Activated CD8-positive, alpha-beta T cell treated with anti-CD3 and anti-CD28 coated beads, Interleukin-2, amount 10 ng/mL, durations not matched to agents 7 days and 5 days (primary cell): Measurements from ENCODE around the gene CPSF6. TPM values are rescaled to one million over a fixed set of nuclear protein-coding genes. Genes with fewer than 3 reads are reported as not detected.

Experiments
- ATAC-seq: fragments of 150-1000 bp; cut with Tn5 transposase; one replicate; pipeline ENCODE4 v1.10.0; 2021; ENCODE audit warnings: moderate library complexity
- CTCF ChIA-PET: fragments of 350-600 bp; sonication (Branson Sonifier 250); formaldehyde crosslinking; loops from one replicate; lab custom pipeline; 2021; ENCODE audit warnings: antibody characterized with exemption; lab: Charles Lee
- POLR2A ChIA-PET: fragments of 350-600 bp; sonication (Branson Sonifier 250); formaldehyde crosslinking; loops from one replicate; lab custom pipeline; 2021; ENCODE audit warnings: antibody characterized with exemption; lab: Charles Lee
- DNase-seq: peaks from one replicate; pipeline ENCODE4 v3.0.0-alpha.2; 2020
- H3K27ac Mint-ChIP-seq: one replicate; pipeline ENCODE4 v1.8.0; 2021; ENCODE audit warnings: mild to moderate bottlenecking, mixed read lengths
- H3K27me3 Mint-ChIP-seq: one replicate; pipeline ENCODE4 v1.8.0; 2021; ENCODE audit warnings: low read depth, mixed read lengths
- H3K36me3 Mint-ChIP-seq: one replicate; pipeline ENCODE4 v1.8.0; 2021; ENCODE audit warnings: low read depth, mixed read lengths
- H3K4me1 Mint-ChIP-seq: one replicate; pipeline ENCODE4 v1.8.0; 2021; ENCODE audit warnings: low read depth, mixed read lengths
- H3K4me3 Mint-ChIP-seq: one replicate; pipeline ENCODE4 v1.8.0; 2021; ENCODE audit warnings: mild to moderate bottlenecking, mixed read lengths
- H3K9me3 Mint-ChIP-seq: one replicate; pipeline ENCODE4 v1.8.0; 2022; ENCODE audit warnings: mixed read lengths; ENCODE audit not compliant: insufficient read depth
- total RNA-seq, 2 experiments: library from RNA; stranded (reverse); gene quantifications; one replicate each; pipeline ENCODE4 v1.2.3, GENCODE V29; 2021

CPSF6 gene
- total RNA-seq, 2 experiments from 2014 or later, result 95.6 to 97.8 TPM

GRCh38 chr12:69239922-69240630 lies 707 bp downstream of the CPSF6 start:
- peak; percentile 53 for DNase-seq
- POLR2A ChIA-PET, result interaction anchor here (0.6 to 1.8 kb wide), 4 partner anchors 14 to 135 kb away, joined by 3 to 11 read pairs (median 4); no protein-coding TSS in a partner anchor
- peak overlapping the region; percentile 97 for H3K27ac Mint-ChIP-seq
- no peaks in the 10 kb centered on the region for H3K9me3 Mint-ChIP-seq
- H3K4me3 Mint-ChIP-seq, result peak overlapping the region; percentile 93
- H3K4me1 Mint-ChIP-seq, result peaks cover 45% of the 10 kb centered on the region
- CTCF ChIA-PET, result interaction anchor here (0.9 to 8.0 kb wide), 2 partner anchors 13 to 83 kb away, joined by 5 to 41 read pairs; no protein-coding TSS in a partner anchor
- H3K36me3 Mint-ChIP-seq, result peaks cover 28% of the 10 kb centered on the region
- peak; percentile 51 for ATAC-seq
- no peaks in the 10 kb centered on the region for H3K27me3 Mint-ChIP-seq

- ChIA-PET CTCF (interaction anchor here (3.5 to 8.0 kb wide), 2 partner anchors 13 to 84 kb away, joined by 24 to 41 read pairs; no protein-coding TSS in a partner anchor), POLR2A (interaction anchor here (0.6 to 1.8 kb wide), 3 partner anchors 13 to 394 kb away, joined by 3 to 11 read pairs (median 3); no protein-coding TSS in a partner anchor)
- no peaks in the 10 kb centered on the region for H3K27me3 Mint-ChIP-seq
- H3K4me1 Mint-ChIP-seq, result peaks cover 48% of the 10 kb centered on the region
- H3K27ac Mint-ChIP-seq, result peak overlapping the region; percentile 97
- DNase-seq, result peak; percentile 55
- H3K4me3 Mint-ChIP-seq, result peak overlapping the region; percentile 93
- peaks cover 31% of the 10 kb centered on the region for H3K36me3 Mint-ChIP-seq
- H3K9me3 Mint-ChIP-seq, result no peaks in the 10 kb centered on the region
- ATAC-seq, result no peak
Measured at GRCh38 chr12:69240631-69240995, 1.2 kb downstream of the CPSF6 start.

GRCh38 chr12:69241438-69242092 lies 2.2 kb downstream of the CPSF6 start:
- no peak for DNase-seq
- no peaks in the 10 kb centered on the region for H3K9me3 Mint-ChIP-seq
- H3K36me3 Mint-ChIP-seq, result peaks cover 31% of the 10 kb centered on the region
- H3K4me1 Mint-ChIP-seq, result peaks cover 54% of the 10 kb centered on the region
- peak overlapping the region; percentile 49 for H3K27ac Mint-ChIP-seq
- peak overlapping the region; percentile 93 for H3K4me3 Mint-ChIP-seq
- CTCF ChIA-PET, result interaction anchor here (0.7 to 8.0 kb wide), 6 partner anchors 9 to 129 kb away, joined by 3 to 41 read pairs (median 4); no protein-coding TSS in a partner anchor
- ATAC-seq, result no peak
- POLR2A ChIA-PET, result interaction anchor here (0.6 to 1.6 kb wide), 4 partner anchors 12 to 395 kb away, joined by 3 to 5 read pairs (median 4); no protein-coding TSS in a partner anchor
- no peaks in the 10 kb centered on the region for H3K27me3 Mint-ChIP-seq

- Mint-ChIP-seq H3K4me1 (peaks cover 63% of the 10 kb centered on the region), H3K36me3 (peaks cover 41% of the 10 kb centered on the region), H3K9me3 (no peaks in the 10 kb centered on the region), H3K27ac (peak overlapping the region; percentile 31), H3K4me3 (peak overlapping the region; percentile 93), H3K27me3 (no peaks in the 10 kb centered on the region)
- ChIA-PET POLR2A (interaction anchor here (0.6 to 1.6 kb wide), 4 partner anchors 9 to 88 kb away, joined by 3 to 5 read pairs (median 4); no protein-coding TSS in a partner anchor), CTCF (interaction anchor here (0.9 to 8.0 kb wide), 5 partner anchors 10 to 115 kb away, joined by 3 to 41 read pairs (median 4); no protein-coding TSS in a partner anchor)
- ATAC-seq (peak; percentile 14), DNase-seq (no peak)
Measured at GRCh38 chr12:69243099-69244084, 4.0 kb downstream of the CPSF6 start.

- H3K9me3 Mint-ChIP-seq, result peaks cover 3% of the 10 kb centered on the region
- CTCF ChIA-PET, result interaction anchor here (0.7 to 2.0 kb wide), 6 partner anchors 12 to 95 kb away, joined by 3 to 16 read pairs (median 5); no protein-coding TSS in a partner anchor
- ATAC-seq (no peak), DNase-seq (no peak)
- H3K4me3 Mint-ChIP-seq, result no peak overlapping the region
- H3K36me3 Mint-ChIP-seq, result peaks cover 38% of the 10 kb centered on the region
- POLR2A ChIA-PET, result interaction anchor here (1.1 kb wide), 1 partner anchor 91 kb away, joined by 3 read pairs; no protein-coding TSS in a partner anchor
- peaks cover 58% of the 10 kb centered on the region for H3K4me1 Mint-ChIP-seq
- H3K27ac Mint-ChIP-seq, result no peak overlapping the region
- H3K27me3 Mint-ChIP-seq, result no peaks in the 10 kb centered on the region
Measured at GRCh38 chr12:69247268-69248018, 8.1 kb downstream of the CPSF6 start.

GRCh38 chr12:69252033-69252432 lies 12.7 kb downstream of the CPSF6 start:
- Mint-ChIP-seq H3K27me3 (no peaks in the 10 kb centered on the region), H3K4me3 (no peak overlapping the region), H3K4me1 (peaks cover 40% of the 10 kb centered on the region), H3K9me3 (peaks cover 3% of the 10 kb centered on the region), H3K27ac (no peak overlapping the region), H3K36me3 (peaks cover 47% of the 10 kb centered on the region)
- ChIA-PET CTCF (interaction anchor here (0.9 to 3.9 kb wide), 5 partner anchors 9 to 421 kb away, joined by 3 to 118 read pairs (median 4); partner anchors contain the start of gene CPSF6), POLR2A (interaction anchor here (1.3 to 1.6 kb wide), 2 partner anchors 8 to 96 kb away, joined by 3 to 5 read pairs; no protein-coding TSS in a partner anchor)
- ATAC-seq, result no peak
- DNase-seq, result no peak

- peak; percentile 69 for ATAC-seq
- H3K4me1 Mint-ChIP-seq, result peaks cover 24% of the 10 kb centered on the region
- POLR2A ChIA-PET, result interaction anchor here (1.0 to 1.2 kb wide), 3 partner anchors 12 to 98 kb away, joined by 3 to 8 read pairs (median 5); no protein-coding TSS in a partner anchor
- CTCF ChIA-PET, result interaction anchor here (0.6 to 3.9 kb wide), 20 partner anchors 11 to 618 kb away, joined by 3 to 118 read pairs (median 5); partner anchors contain the start of gene CPSF6
- DNase-seq, result no peak
- peak overlapping the region; percentile 77 for H3K27ac Mint-ChIP-seq
- peaks cover 3% of the 10 kb centered on the region for H3K9me3 Mint-ChIP-seq
- peaks cover 47% of the 10 kb centered on the region for H3K36me3 Mint-ChIP-seq
- no peak overlapping the region for H3K4me3 Mint-ChIP-seq
- H3K27me3 Mint-ChIP-seq, result no peaks in the 10 kb centered on the region
Measured at GRCh38 chr12:69254046-69254445, 14.7 kb downstream of the CPSF6 start.

GRCh38 chr12:69254862-69255261 lies 15.5 kb downstream of the CPSF6 start:
- H3K27ac Mint-ChIP-seq, result no peak overlapping the region
- no peaks in the 10 kb centered on the region for H3K9me3 Mint-ChIP-seq
- DNase-seq (no peak), ATAC-seq (no peak)
- CTCF ChIA-PET, result interaction anchor here (0.8 to 3.9 kb wide), 17 partner anchors 10 to 424 kb away, joined by 3 to 118 read pairs (median 6); partner anchors contain the start of gene CPSF6
- H3K4me3 Mint-ChIP-seq, result no peak overlapping the region
- POLR2A ChIA-PET, result interaction anchor here (1.2 kb wide), 2 partner anchors 12 to 99 kb away, joined by 5 to 8 read pairs; no protein-coding TSS in a partner anchor
- H3K27me3 Mint-ChIP-seq, result no peaks in the 10 kb centered on the region
- H3K36me3 Mint-ChIP-seq, result peaks cover 47% of the 10 kb centered on the region
- H3K4me1 Mint-ChIP-seq, result peaks cover 16% of the 10 kb centered on the region

- Mint-ChIP-seq H3K27me3 (no peaks in the 10 kb centered on the region), H3K9me3 (no peaks in the 10 kb centered on the region), H3K27ac (peak overlapping the region; percentile 19), H3K4me3 (no peak overlapping the region), H3K4me1 (peaks cover 5% of the 10 kb centered on the region), H3K36me3 (peaks cover 60% of the 10 kb centered on the region)
- no peak for DNase-seq
- no peak for ATAC-seq
- CTCF ChIA-PET, result interaction anchor here (0.9 to 2.2 kb wide), 3 partner anchors 100 to 104 kb away, joined by 3 to 17 read pairs (median 3); no protein-coding TSS in a partner anchor
- POLR2A ChIA-PET, result interaction anchor here (1.4 kb wide), 1 partner anchor 19 kb away, joined by 5 read pairs; the partner anchor contains the start of gene CPSF6
Measured at GRCh38 chr12:69258655-69259054, 19.3 kb downstream of the CPSF6 start.
